ENCODE data around the gene TRPV2.
"Not testable (repeated sequence)": the region's sequence is repeated elsewhere in the genome, so short reads cannot be mapped to it uniquely, and the experiment has no call there.

TRPV2 gene

DNA sequence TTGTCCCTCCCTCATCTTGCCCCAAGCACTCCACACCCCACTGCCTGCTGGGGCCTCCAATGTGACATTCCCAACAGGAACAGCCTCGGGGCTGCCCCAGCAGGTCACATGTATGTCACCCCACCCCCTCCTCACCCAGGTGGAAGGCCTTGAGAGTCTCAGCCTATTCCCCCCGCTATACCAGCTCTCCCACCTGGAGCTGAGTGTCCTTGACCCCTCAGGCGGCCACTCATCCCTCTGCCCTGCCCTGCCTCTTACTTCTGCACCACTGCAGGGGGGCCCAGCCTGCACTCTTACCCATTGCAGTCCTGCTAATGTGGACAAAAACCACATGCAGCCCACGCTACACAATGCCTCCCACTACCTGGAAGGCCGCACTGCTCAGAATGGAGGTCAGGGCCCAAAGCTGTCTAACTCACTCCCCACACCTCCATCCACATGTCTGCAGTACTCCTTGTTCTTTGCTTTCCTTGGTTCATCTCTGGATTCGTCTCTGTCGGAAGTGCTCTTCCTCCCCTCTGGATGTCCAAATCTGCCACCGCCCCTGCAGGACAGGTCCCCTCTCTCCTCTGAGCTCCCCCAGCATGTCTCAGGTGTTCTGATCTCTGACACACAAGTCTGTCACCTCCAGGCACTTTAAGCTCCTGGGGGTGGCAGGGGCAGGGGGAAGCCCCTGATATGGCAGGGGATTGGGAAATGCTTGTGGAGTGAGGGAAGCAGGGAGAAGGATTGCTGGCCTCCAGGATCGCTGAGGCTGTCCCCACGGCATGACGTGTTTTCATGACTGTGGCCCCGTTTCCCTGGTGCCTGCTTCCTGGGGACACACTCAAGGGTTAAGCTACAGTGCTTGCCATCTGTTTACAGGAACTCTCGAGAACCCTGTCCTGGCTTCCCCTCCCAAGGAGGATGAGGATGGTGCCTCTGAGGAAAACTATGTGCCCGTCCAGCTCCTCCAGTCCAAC lies 20.8 kb downstream of the TRPV2 start:
- no peak for DNase-seq (ENCODE audit: low read depth, low spot score)

DNA sequence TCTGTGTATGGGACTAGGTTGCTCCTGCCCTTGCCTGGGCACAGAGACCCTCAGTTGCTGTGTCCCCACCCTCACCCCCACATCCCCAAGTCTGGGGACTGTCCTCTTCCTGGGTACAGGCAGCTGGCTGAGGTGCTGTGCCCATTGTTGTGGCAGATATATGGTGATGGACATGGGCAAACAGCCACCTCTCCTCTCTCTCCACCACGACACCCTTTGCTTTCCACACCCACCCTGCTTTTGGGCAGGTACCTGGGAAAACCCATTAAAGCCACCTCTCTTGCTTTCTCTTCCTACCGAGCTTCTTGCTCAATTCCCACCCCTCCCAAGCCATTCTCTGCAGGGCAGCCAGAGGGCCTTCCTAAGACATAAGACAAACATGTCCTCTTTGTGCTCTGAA lies 21.7 kb downstream of the TRPV2 start:
- DNase-seq (ENCODE audit: low read depth, low spot score) = no peak

GRCh38 chr17:16438173-16438556 lies 22.8 kb downstream of the TRPV2 start:
- no peak for DNase-seq (ENCODE audit: low read depth, low spot score)

- DNase-seq (ENCODE audit: low read depth, low spot score) = peak; percentile 97
Observed at GRCh38 chr17:16438557-16439302, 23.4 kb downstream of the TRPV2 start.

DNA sequence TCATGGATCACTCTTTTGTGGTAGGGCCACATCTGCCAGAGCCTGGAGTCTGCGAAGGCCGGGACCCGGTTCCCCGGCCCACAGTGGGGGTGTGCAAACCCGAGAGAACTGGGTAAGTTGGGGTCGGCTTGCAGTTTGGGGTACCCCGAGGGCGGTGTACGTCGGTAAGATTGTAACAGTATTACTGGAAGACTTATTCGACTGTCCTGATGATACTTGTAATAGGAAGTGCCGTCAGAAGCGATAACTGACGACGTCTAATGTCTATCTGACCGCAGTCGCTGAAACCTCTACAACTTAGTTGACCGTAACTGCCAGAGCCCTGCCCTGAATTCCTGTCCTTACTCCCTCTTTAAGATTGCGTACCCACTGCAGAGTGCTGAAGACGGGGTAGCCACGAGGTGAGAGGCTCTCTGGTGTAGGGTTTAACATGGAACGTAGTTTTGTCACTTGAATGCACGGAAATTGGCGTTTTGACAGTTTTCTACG lies 24.0 kb downstream of the TRPV2 start:
- DNase-seq (ENCODE audit: low read depth, low spot score) = no peak

GRCh38 chr17:16439811-16440351 lies 24.5 kb downstream of the TRPV2 start:
- no peak for DNase-seq (ENCODE audit: low read depth, low spot score)

GRCh38 chr17:16440354-16440753 lies 25.0 kb downstream of the TRPV2 start:
- not testable (repeated sequence) for DNase-seq (ENCODE audit: low read depth, low spot score)

GRCh38 chr17:16440901-16441629 lies 25.7 kb downstream of the TRPV2 start:
- no peak for DNase-seq (ENCODE audit: low read depth, low spot score)

GRCh38 chr17:16442141-16442540 lies 26.8 kb downstream of the TRPV2 start:
- no peak for DNase-seq (ENCODE audit: low read depth, low spot score)

- peak; percentile 57 for DNase-seq (ENCODE audit: low read depth, low spot score)
Observed at GRCh38 chr17:16442594-16443510, 27.5 kb downstream of the TRPV2 start.

GRCh38 chr17:16443511-16444257 lies 28.3 kb downstream of the TRPV2 start:
- DNase-seq (ENCODE audit: low read depth, low spot score) = peak; percentile 42

DNA sequence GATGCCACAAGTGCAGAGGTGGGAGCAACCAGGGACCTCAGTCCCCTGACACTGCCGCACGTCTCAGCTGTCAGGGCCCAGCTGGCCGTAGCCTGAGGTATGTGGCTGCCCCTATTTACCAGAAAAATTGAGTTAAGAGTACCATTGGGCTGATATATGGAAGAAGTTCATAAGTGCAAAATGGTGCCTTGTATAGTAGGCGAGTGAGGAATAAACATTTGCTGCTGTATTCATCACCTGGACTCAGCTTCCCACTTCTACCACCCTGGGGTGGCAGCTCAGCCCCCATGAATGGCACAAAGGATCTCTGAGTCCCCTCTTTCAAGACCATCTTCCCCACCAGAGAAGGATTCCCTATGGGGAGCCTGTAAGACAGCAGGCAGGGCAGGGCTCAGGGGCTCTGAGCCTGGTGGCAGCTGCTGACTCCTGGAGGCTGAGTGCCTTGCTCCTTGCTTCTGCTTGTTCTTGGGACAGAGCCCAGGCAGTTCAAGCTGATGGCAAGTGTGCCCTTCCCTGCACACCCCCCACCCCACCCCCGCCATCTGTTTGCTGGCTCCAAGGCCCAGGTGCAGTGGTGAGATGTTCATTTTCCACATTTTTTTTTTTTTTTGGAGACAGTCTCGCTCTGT lies 29.0 kb downstream of the TRPV2 start:
- no peak for DNase-seq (ENCODE audit: low read depth, low spot score)

- no peak for DNase-seq (ENCODE audit: low read depth, low spot score)
Observed at GRCh38 chr17:16446338-16446983, 31.1 kb downstream of the TRPV2 start.

DNA sequence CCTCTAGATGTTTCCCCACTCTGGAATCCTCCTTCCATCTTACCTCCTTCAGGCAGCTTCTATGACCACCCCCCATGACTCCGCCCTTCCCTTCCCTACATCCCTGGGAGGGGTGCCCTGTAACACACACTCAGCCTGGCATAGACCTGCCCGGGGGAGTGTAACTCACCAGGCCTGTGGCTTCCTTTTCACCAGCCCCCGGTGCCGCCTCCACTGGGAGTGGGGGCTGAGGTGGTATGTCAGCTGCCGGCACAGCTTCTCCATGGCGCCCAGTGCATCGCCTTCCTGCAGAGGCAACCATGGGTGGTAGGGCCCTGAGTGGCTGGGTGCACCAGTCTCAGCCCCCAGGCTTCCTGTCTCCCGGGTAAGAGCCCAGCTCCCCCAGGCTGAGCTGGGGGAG lies 32.3 kb downstream of the TRPV2 start:
- DNase-seq (ENCODE audit: low read depth, low spot score) = no peak

DNA sequence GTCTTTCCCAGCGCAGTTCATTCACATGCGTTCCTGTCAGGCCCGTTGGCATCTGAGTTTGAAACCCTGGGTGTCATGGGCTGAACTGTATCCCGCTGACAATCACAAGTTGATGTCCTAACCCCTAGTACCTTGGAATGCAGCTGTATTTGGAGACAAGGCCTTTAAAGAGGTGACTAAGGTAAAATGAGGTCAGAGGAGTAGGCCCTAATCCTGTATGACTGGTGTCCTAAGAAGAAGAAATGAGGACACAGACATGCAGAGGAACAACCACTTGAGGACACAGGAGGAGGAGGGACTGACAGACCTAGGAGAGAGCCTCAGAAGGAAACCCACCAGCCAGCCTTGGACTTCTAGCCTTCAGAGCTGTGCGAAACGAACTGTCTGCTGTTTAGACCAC lies 33.1 kb downstream of the TRPV2 start:
- no peak for DNase-seq (ENCODE audit: low read depth, low spot score)

DNA sequence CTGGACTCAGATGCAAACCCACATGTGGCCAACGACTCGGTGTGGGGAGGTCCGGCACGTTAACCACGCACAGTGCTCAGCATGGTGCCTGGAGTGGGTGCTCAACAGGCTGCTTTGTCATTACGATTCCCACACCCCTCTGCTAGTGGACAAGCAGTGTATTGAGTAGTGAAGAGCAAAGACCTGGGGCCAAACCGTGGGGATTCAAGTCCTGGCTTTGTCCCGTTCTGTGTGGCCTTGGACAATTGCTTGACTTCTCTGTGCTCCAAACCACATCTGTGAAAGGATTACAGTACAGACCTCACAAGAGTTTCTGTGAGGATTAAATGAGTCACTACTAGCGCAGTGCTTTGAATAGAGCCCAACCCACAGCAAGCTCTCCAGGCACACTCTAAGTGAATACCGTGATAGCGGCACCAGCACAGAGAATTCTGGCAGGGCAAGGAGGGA lies 33.8 kb downstream of the TRPV2 start:
- no peak for DNase-seq (ENCODE audit: low read depth, low spot score)

DNA sequence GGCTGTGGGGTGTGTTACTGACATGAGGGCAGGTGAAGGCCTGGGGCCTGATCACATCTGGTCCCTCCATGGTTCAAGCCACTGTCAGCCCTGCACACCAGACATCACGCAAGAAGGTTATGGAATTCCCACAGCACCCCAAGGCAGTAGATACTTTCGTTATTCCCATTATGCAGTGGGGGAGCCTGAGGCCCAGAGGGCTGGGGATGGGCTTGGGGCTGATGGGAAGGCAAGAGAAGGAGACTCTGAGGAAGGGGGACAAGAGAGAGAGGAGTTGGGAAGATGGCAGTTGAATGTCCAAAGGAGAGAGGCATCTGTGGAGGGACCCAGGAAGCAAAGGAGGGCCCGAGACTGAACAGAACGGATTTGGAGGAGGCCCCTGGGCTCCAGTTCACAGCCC lies 34.7 kb downstream of the TRPV2 start:
- no peak for DNase-seq (ENCODE audit: low read depth, low spot score)

GRCh38 chr17:16452268-16452667 lies 36.9 kb downstream of the TRPV2 start:
- not testable (repeated sequence) for DNase-seq (ENCODE audit: low read depth, low spot score)

DNA sequence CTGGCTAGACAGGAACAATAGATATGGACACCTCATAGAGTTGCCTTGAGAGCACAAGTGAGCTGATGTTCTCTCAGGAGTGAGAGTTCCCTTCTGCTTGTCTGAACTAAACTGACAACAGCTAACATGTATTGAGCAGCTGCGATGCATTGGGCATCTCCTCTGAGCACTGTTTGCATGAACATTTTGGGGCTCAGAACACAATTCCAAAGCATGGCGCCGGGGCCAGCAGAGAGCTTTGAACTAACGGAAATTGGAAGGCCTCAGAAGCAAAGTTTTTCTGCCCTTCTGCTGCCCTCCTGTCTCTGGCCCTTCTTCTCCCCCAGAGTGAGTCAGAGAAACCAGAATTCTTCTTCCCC lies 38.1 kb downstream of the TRPV2 start:
- DNase-seq (ENCODE audit: low read depth, low spot score) = no peak

Data from iPS DF 19.7 (cell line).